ENCODE measurements around the gene CCNL1.

DNA sequence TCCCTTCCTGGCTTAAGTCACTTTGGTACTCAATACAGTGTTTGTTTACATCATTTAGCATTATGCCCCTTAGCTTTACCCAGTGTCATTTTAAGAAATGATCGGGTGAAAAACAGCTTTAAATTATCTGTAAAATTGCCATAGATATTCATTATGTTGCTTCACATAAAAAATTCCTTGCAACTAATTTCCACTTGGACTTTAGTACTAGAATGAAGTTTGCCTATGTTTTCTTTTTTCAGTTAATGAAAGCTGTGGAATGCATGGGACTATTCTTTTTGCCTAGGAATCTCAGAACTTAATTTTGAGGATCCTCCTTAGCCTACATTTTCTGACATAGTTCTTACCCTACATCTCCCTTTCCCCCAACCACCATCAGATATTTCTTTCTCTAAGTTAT, 38.4 kb downstream of the CCNL1 start:
- TF ChIP-seq, protein P1, sequence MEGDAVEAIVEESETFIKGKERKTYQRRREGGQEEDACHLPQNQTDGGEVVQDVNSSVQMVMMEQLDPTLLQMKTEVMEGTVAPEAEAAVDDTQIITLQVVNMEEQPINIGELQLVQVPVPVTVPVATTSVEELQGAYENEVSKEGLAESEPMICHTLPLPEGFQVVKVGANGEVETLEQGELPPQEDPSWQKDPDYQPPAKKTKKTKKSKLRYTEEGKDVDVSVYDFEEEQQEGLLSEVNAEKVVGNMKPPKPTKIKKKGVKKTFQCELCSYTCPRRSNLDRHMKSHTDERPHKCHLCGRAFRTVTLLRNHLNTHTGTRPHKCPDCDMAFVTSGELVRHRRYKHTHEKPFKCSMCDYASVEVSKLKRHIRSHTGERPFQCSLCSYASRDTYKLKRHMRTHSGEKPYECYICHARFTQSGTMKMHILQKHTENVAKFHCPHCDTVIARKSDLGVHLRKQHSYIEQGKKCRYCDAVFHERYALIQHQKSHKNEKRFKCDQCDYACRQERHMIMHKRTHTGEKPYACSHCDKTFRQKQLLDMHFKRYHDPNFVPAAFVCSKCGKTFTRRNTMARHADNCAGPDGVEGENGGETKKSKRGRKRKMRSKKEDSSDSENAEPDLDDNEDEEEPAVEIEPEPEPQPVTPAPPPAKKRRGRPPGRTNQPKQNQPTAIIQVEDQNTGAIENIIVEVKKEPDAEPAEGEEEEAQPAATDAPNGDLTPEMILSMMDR (IDR thresholded peaks at IDR 0.05; ENCODE audit: low read length): no peak
- no peak for TF ChIP-seq EZH2 (IDR thresholded peaks at IDR 0.05; ENCODE audit: borderline replicate concordance, low read length)
